Thyroid gland (tissue), 4 donors: ENCODE data around the gene BTBD9.

Source experiments
- POLR2A ChIP-seq, 2 donors: fragments of 450-650 bp; IDR thresholded peaks; one replicate each; pipeline ENCODE4 v1.6.1; 2017; ENCODE audit warnings: antibody characterized with exemption in 2 of 2, mild to moderate bottlenecking in 2 of 2, moderate library complexity in 1 of 2
- TF ChIP-seq, protein P1 (sequence below), 6 experiments: fragments of 200-600 bp in 3 of 6; fragments of 450-650 bp in 3 of 6; sonication (generic) in 3 of 6; IDR thresholded peaks; one replicate each; pipeline ENCODE4 v1.5.1; 2016 to 2019; ENCODE audit warnings: antibody characterized with exemption in 6 of 6, mild to moderate bottlenecking in 2 of 6, inconsistent platforms in 1 of 6, moderate library complexity in 1 of 6

DNA sequence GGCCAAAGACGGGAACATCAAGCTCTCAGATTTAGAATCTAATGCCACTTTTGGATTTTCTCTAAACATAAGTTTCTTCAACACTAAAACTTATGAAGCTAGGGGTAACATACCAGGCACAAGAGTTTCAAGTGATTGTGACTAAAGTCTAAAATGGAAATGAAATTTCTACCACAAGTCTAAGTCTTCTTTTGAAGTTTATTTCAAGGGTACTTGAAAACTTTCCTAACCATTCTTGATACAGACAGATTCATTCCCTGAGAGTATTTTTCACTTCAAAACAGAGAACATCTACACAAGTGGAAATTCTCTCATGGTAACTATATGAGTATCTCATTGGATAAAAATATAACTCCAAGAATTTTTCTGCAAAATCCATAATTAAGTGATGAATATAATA lies 56.2 kb downstream of the BTBD9 start:
- TF ChIP-seq, protein P1, sequence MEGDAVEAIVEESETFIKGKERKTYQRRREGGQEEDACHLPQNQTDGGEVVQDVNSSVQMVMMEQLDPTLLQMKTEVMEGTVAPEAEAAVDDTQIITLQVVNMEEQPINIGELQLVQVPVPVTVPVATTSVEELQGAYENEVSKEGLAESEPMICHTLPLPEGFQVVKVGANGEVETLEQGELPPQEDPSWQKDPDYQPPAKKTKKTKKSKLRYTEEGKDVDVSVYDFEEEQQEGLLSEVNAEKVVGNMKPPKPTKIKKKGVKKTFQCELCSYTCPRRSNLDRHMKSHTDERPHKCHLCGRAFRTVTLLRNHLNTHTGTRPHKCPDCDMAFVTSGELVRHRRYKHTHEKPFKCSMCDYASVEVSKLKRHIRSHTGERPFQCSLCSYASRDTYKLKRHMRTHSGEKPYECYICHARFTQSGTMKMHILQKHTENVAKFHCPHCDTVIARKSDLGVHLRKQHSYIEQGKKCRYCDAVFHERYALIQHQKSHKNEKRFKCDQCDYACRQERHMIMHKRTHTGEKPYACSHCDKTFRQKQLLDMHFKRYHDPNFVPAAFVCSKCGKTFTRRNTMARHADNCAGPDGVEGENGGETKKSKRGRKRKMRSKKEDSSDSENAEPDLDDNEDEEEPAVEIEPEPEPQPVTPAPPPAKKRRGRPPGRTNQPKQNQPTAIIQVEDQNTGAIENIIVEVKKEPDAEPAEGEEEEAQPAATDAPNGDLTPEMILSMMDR (IDR thresholded peaks at IDR 0.05), result no peak
- TF ChIP-seq POLR2A (IDR thresholded peaks at IDR 0.05), result no peak
